Heart left ventricle (tissue), 13 donors: Measurements from ENCODE around the gene ABCA6.

Experiments used
- CTCF ChIP-seq, 12 donors: fragments of 200-600 bp; sonication (generic) in 4 of 12; IDR thresholded peaks; one replicate each; pipeline versions ENCODE4 v1.5.0 to v1.8.0; 2018 to 2022; ENCODE audit warnings: antibody characterized with exemption in 12 of 12, mild to moderate bottlenecking in 5 of 12
- POLR2A ChIP-seq, 2 donors: fragments of 450-650 bp; IDR thresholded peaks; one replicate each; pipeline ENCODE4 v1.6.1; 2017; ENCODE audit warnings: antibody characterized with exemption in 2 of 2, mild to moderate bottlenecking in 2 of 2, moderate library complexity in 2 of 2
- donor health status: ischemic (EF 13 %, LVEDD 7.1; RV severe dilation, severe dysfunction).
- donor health status: DM: no; HTN: yes; CAD: no.
- donor health status: DM: no; HTN: no; CAD: no.
- donor health status: ischemic (EF 25% LVEDD 6.9; RV normal size, moderate dysfunction).
- donor health status: ischemic (EF 25% LVEDD 5.7; RV mildly dilated, moderate dysfunction).
- donor health status: ischemic (EF 35%, LVEDD 5.7; RV mildly dilated, moderate dysfunction).
- donor health status: nonischemic (EF 11% LVEDD 7.7; RV severe dilation, severe dysfunction).
- donor health status: DM: yes; HTN: yes; CAD: no.
- donor health status: PGD.
- donor health status: ischemic (EF 29% LVEDD 5.4; RV normal size, mild dysfunction).
- donor health status: nonischemic (EF 23%, LVEDD 6.1; RV moderate dilation, normal function).

- TF ChIP-seq CTCF (IDR thresholded peaks at IDR 0.05) (no peak), POLR2A (IDR thresholded peaks at IDR 0.05) (no peak)
Observed at GRCh38 chr17:69044371-69044770, 97.3 kb downstream of the ABCA6 start.
